HEK293T (cell line): ENCODE measurements around the gene IGF2BP2.

Source experiments
- BHLHE40 ChIP-seq: fragments of 450-650 bp; IDR thresholded peaks from 2 replicates; pipeline ENCODE4 v1.6.1; 2016; ENCODE audit warnings: mild to moderate bottlenecking, moderate library complexity, borderline replicate concordance
- NFRKB ChIP-seq: fragments of 450-650 bp; IDR thresholded peaks from 2 replicates; pipeline ENCODE4 v1.6.1; 2016; ENCODE audit warnings: mild to moderate bottlenecking, moderate library complexity
- SUZ12 ChIP-seq: fragments of 450-650 bp; IDR thresholded peaks from 2 replicates; pipeline ENCODE4 v1.6.1; 2016; ENCODE audit warnings: mild to moderate bottlenecking
- TARDBP ChIP-seq: fragments of 450-650 bp; IDR thresholded peaks from 2 replicates; pipeline ENCODE4 v1.6.1; 2016

- TF ChIP-seq TARDBP (no peak), BHLHE40 (no peak), SUZ12 (no peak), NFRKB (no peak)
Measured at GRCh38 chr3:185737020-185737419, 87.8 kb downstream of the IGF2BP2 start.
